HCT116 (cell line): ENCODE data around the gene ELL2. TPM values are rescaled to one million over a fixed set of nuclear protein-coding genes. Genes with fewer than 3 reads are reported as not detected.

Experiments used
- ATAC-seq: fragments of 200-7000 bp; cut with Tn5 transposase; 2 replicates; pipeline ENCODE4 v1.9.1; 2020; ENCODE audit warnings: mild to moderate bottlenecking, moderate library complexity
- BruUV-seq: library from RNA; stranded (reverse); fragments of 400-500 nt; replicated peaks from 2 replicates; lab custom pipeline; 2021; lab: Mats Ljungman, UMichigan
- CTCF ChIA-PET: fragments of 300-600 bp; sonication (Branson Sonifier 250); formaldehyde crosslinking; loops from one replicate; lab custom pipeline; 2021; ENCODE audit warnings: antibody characterized with exemption; lab: Charles Lee
- POLR2A ChIA-PET: fragments of 300-600, 350-600 bp; sonication (Branson Sonifier 250); formaldehyde crosslinking; loops from one replicate; lab custom pipeline; 2021; ENCODE audit warnings: antibody characterized with exemption; lab: Charles Lee
- RAD21 ChIA-PET, 2 experiments: fragments of 300-600 bp; sonication (Branson Sonifier 250); formaldehyde crosslinking; loops; one replicate each; lab custom pipeline; 2023; ENCODE audit warnings: low total read pairs in 2 of 2; ENCODE audit not compliant: uncharacterized antibody in 2 of 2, unreplicated experiment in 2 of 2, low non-redundant PET in 1 of 2; lab: Charles Lee
- DNase-seq: peaks from one replicate; pipeline ENCODE4 v3.0.0-alpha.2; 2010; ENCODE audit warnings: low read depth, low spot score
- H2AFZ ChIP-seq: fragments of 200-600 bp; shearing (Covaris generic), sonication (generic); 2 replicates; pipeline ENCODE4 v1.6.1; 2017; ENCODE audit warnings: low read depth, mixed run types, mixed read lengths, antibody characterized with exemption, low read length; ENCODE audit not compliant: poor library complexity, severe bottlenecking
- H3K27ac ChIP-seq: 2 replicates; pipeline ENCODE4 v1.5.1; 2012; ENCODE audit warnings: low read depth, low read length
- H3K27me3 ChIP-seq: fragments of 200-600 bp; sonication (generic); 2 replicates; pipeline ENCODE4 v1.6.1; 2016; ENCODE audit warnings: mixed run types, low read length, mixed read lengths; ENCODE audit not compliant: insufficient read depth
- H3K36me3 ChIP-seq, 2 experiments: fragments of 200-500 bp in 1 of 2; fragments of 200-600 bp in 1 of 2; sonication (Bioruptor generic) in 1 of 2; sonication (generic) in 1 of 2; 2 replicates each; pipeline versions ENCODE4 v1.5.1 to v1.6.1; 2014 to 2016; ENCODE audit warnings: low read length in 2 of 2, inconsistent platforms in 1 of 2, mixed read lengths in 1 of 2, mixed run types in 1 of 2; ENCODE audit not compliant: insufficient read depth in 2 of 2, control insufficient read depth in 1 of 2
- H3K4me1 ChIP-seq, 2 experiments: fragments of 200-600 bp in 1 of 2; sonication (generic) in 1 of 2; 2 replicates each; pipeline versions ENCODE4 v1.5.1 to v1.6.1; 2012 to 2017; ENCODE audit warnings: low read length in 2 of 2, inconsistent platforms in 1 of 2, mild to moderate bottlenecking in 1 of 2, mixed read lengths in 1 of 2, mixed run types in 1 of 2, moderate library complexity in 1 of 2; ENCODE audit not compliant: insufficient read depth in 2 of 2, control insufficient read depth in 1 of 2
- H3K4me2 ChIP-seq: fragments of 200-600 bp; sonication (generic); 2 replicates; pipeline ENCODE4 v1.6.1; 2017; ENCODE audit warnings: mixed run types, low read length, mixed read lengths
- H3K4me3 ChIP-seq, 2 experiments: fragments of 200-600 bp in 1 of 2; sonication (generic) in 1 of 2; replicated peaks in 1 of 2; 2 replicates each; pipeline ENCODE4 v1.5.1; 2011 to 2016; ENCODE audit warnings: low read length in 2 of 2, control low read depth in 1 of 2, low read depth in 1 of 2, mild to moderate bottlenecking in 1 of 2, mixed read lengths in 1 of 2, mixed run types in 1 of 2
- H3K79me2 ChIP-seq: fragments of 200-600 bp; sonication (generic); 2 replicates; pipeline ENCODE4 v1.6.1; 2017; ENCODE audit warnings: mild to moderate bottlenecking, mixed run types, low read length, moderate library complexity, mixed read lengths; ENCODE audit not compliant: insufficient read depth
- H3K9ac ChIP-seq: fragments of 200-600 bp; sonication (generic); 2 replicates; pipeline ENCODE4 v1.6.1; 2016; ENCODE audit warnings: low read length, mixed read lengths
- H3K9me2 ChIP-seq: fragments of 200-600 bp; sonication (generic), shearing (Covaris generic); 2 replicates; pipeline ENCODE4 v1.6.1; 2017; ENCODE audit warnings: mixed run types, mild to moderate bottlenecking, moderate library complexity; ENCODE audit not compliant: insufficient read depth
- H3K9me3 ChIP-seq, 2 experiments: fragments of 200-500 bp in 1 of 2; fragments of 200-600 bp in 1 of 2; sonication (Bioruptor generic) in 1 of 2; sonication (generic) in 1 of 2; 2 replicates each; pipeline ENCODE4 v1.6.1; 2014 to 2017; ENCODE audit warnings: low read length in 2 of 2, mixed read lengths in 2 of 2, inconsistent platforms in 1 of 2, low read depth in 1 of 2, mild to moderate bottlenecking in 1 of 2, mixed run types in 1 of 2, moderate library complexity in 1 of 2; ENCODE audit not compliant: control insufficient read depth in 1 of 2, insufficient read depth in 1 of 2
- H4K20me1 ChIP-seq: fragments of 200-600 bp; sonication (generic), shearing (Covaris generic); 2 replicates; pipeline ENCODE4 v1.6.1; 2017; ENCODE audit warnings: mixed run types, mild to moderate bottlenecking, moderate library complexity; ENCODE audit not compliant: insufficient read depth
- CTCF ChIP-seq, 3 experiments: fragments of 200-600 bp in 1 of 3; sonication (generic) in 1 of 3; IDR thresholded peaks in 2 of 3; conservative IDR thresholded peaks in 1 of 3; 2 replicates each; pipeline ENCODE4 v1.5.1; 2012 to 2017; ENCODE audit warnings: low read depth in 2 of 3, low read length in 2 of 3, antibody characterized with exemption in 1 of 3, borderline replicate concordance in 1 of 3, control low read depth in 1 of 3, mild to moderate bottlenecking in 1 of 3, mixed read lengths in 1 of 3, mixed run types in 1 of 3, moderate library complexity in 1 of 3; ENCODE audit not compliant: insufficient read depth in 1 of 3
- EGR1 ChIP-seq: IDR thresholded peaks from 2 replicates; pipeline ENCODE4 v1.6.1; 2012; ENCODE audit warnings: low read depth
- ELF1 ChIP-seq: IDR thresholded peaks from 2 replicates; pipeline ENCODE4 v1.6.1; 2012; ENCODE audit warnings: low read depth, borderline replicate concordance
- EZH2 ChIP-seq: fragments of 200-600 bp; sonication (generic); IDR thresholded peaks from 2 replicates; pipeline ENCODE4 v1.6.1; 2017; ENCODE audit warnings: antibody characterized with exemption, mixed run types
- FOSL1 ChIP-seq: IDR thresholded peaks from 2 replicates; pipeline ENCODE4 v1.6.1; 2012; ENCODE audit warnings: low read depth
- JUND ChIP-seq: IDR thresholded peaks from 2 replicates; pipeline ENCODE4 v1.6.1; 2012
- MAX ChIP-seq: IDR thresholded peaks from 2 replicates; pipeline ENCODE4 v1.6.1; 2012
- POLR2A ChIP-seq: IDR thresholded peaks from 2 replicates; pipeline ENCODE4 v1.7.0; 2011; ENCODE audit warnings: borderline replicate concordance; ENCODE audit not compliant: insufficient read depth, insufficient read length; ENCODE audit errors: extremely low read depth
- POLR2AphosphoS5 ChIP-seq: IDR thresholded peaks from 2 replicates; pipeline ENCODE4 v1.6.1; 2011; ENCODE audit warnings: mild to moderate bottlenecking, low read depth, low read length, moderate library complexity
- RAD21 ChIP-seq: IDR thresholded peaks from 2 replicates; pipeline ENCODE4 v1.6.1; 2012; ENCODE audit warnings: low read depth, mild to moderate bottlenecking
- SIN3A ChIP-seq: IDR thresholded peaks from 2 replicates; pipeline ENCODE4 v1.6.1; 2012; ENCODE audit warnings: low read depth
- SP1 ChIP-seq: IDR thresholded peaks from 2 replicates; pipeline ENCODE4 v1.6.1; 2012; ENCODE audit warnings: low read depth
- SRF ChIP-seq: IDR thresholded peaks from 2 replicates; pipeline ENCODE4 v1.6.1; 2012; ENCODE audit warnings: low read depth
- TCF7L2 ChIP-seq: IDR thresholded peaks from 2 replicates; pipeline ENCODE4 v1.7.0; 2011; ENCODE audit warnings: borderline replicate concordance, inconsistent platforms; ENCODE audit not compliant: insufficient read depth, insufficient read length; ENCODE audit errors: extremely low read depth
- YY1 ChIP-seq: IDR thresholded peaks from 2 replicates; pipeline ENCODE4 v1.6.1; 2011; ENCODE audit warnings: low read length, low read depth, moderate library complexity, mild to moderate bottlenecking; ENCODE audit not compliant: insufficient replicate concordance; ENCODE audit errors: extremely low read depth
- ZFX ChIP-seq: fragments of 450-650 bp; IDR thresholded peaks from 2 replicates; pipeline ENCODE4 v1.6.1; 2017
- ZNF274 ChIP-seq: fragments of 200-500 bp; sonication (Bioruptor generic); IDR thresholded peaks from 2 replicates; pipeline ENCODE4 v1.6.1; 2014; ENCODE audit warnings: mild to moderate bottlenecking, low read depth, low read length, inconsistent platforms
- intact Hi-C: fragments of 100-400 bp; cut with micrococcal nuclease; formaldehyde crosslinking; loops from 2 replicates; pipeline ENCODE4 v1.10.0; 2022
- total RNA-seq: library from RNA; stranded (reverse); gene quantifications from one replicate; pipeline ENCODE4 v1.2.1, GENCODE V29; 2021; ENCODE audit not compliant: unreplicated experiment
- TF ChIP-seq, protein P1 (sequence below): IDR thresholded peaks from 2 replicates; pipeline ENCODE4 v1.6.1; 2012
- TF ChIP-seq, protein P2 (sequence below): IDR thresholded peaks from 2 replicates; pipeline ENCODE4 v1.6.1; 2011; ENCODE audit warnings: mild to moderate bottlenecking, low read length, moderate library complexity; ENCODE audit not compliant: insufficient replicate concordance; ENCODE audit errors: extremely low read depth
- TF ChIP-seq, protein P3 (sequence below): IDR thresholded peaks from 2 replicates; pipeline ENCODE4 v1.6.1; 2012; ENCODE audit warnings: low read depth

Gene ELL2
- total RNA-seq, 1 experiment from 2014 or later, result 29.8 TPM

GRCh38 chr5:96007051-96007450 is 45.4 kb upstream of the ELL2 start:
- intact Hi-C loops, result no loop called here

More at GRCh38 chr5:96007051-96007450, 45.4 kb upstream of the ELL2 start:
- TF ChIP-seq, protein P1, sequence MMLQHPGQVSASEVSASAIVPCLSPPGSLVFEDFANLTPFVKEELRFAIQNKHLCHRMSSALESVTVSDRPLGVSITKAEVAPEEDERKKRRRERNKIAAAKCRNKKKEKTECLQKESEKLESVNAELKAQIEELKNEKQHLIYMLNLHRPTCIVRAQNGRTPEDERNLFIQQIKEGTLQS, result no peak
- TF ChIP-seq SIN3A, result no peak
- no peak for TF ChIP-seq CTCF (IDR thresholded peaks at IDR 0.05 in 2 of 3, conservative IDR thresholded peaks at IDR 0.05 in 1 of 3; ENCODE audit: borderline replicate concordance in 1 of 3, insufficient read depth in 1 of 3, low read depth in 2 of 3, low read length in 2 of 3)
- TF ChIP-seq ZNF274, result no peak
- TF ChIP-seq, protein P2, sequence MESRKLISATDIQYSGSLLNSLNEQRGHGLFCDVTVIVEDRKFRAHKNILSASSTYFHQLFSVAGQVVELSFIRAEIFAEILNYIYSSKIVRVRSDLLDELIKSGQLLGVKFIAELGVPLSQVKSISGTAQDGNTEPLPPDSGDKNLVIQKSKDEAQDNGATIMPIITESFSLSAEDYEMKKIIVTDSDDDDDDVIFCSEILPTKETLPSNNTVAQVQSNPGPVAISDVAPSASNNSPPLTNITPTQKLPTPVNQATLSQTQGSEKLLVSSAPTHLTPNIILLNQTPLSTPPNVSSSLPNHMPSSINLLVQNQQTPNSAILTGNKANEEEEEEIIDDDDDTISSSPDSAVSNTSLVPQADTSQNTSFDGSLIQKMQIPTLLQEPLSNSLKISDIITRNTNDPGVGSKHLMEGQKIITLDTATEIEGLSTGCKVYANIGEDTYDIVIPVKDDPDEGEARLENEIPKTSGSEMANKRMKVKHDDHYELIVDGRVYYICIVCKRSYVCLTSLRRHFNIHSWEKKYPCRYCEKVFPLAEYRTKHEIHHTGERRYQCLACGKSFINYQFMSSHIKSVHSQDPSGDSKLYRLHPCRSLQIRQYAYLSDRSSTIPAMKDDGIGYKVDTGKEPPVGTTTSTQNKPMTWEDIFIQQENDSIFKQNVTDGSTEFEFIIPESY, result no peak
- no peak for TF ChIP-seq ZFX
- TF ChIP-seq RAD21, result no peak
- no peak for TF ChIP-seq FOSL1
- no peak for TF ChIP-seq POLR2AphosphoS5
- TF ChIP-seq MAX, result no peak
- no peak for TF ChIP-seq ELF1
- TF ChIP-seq, protein P3, sequence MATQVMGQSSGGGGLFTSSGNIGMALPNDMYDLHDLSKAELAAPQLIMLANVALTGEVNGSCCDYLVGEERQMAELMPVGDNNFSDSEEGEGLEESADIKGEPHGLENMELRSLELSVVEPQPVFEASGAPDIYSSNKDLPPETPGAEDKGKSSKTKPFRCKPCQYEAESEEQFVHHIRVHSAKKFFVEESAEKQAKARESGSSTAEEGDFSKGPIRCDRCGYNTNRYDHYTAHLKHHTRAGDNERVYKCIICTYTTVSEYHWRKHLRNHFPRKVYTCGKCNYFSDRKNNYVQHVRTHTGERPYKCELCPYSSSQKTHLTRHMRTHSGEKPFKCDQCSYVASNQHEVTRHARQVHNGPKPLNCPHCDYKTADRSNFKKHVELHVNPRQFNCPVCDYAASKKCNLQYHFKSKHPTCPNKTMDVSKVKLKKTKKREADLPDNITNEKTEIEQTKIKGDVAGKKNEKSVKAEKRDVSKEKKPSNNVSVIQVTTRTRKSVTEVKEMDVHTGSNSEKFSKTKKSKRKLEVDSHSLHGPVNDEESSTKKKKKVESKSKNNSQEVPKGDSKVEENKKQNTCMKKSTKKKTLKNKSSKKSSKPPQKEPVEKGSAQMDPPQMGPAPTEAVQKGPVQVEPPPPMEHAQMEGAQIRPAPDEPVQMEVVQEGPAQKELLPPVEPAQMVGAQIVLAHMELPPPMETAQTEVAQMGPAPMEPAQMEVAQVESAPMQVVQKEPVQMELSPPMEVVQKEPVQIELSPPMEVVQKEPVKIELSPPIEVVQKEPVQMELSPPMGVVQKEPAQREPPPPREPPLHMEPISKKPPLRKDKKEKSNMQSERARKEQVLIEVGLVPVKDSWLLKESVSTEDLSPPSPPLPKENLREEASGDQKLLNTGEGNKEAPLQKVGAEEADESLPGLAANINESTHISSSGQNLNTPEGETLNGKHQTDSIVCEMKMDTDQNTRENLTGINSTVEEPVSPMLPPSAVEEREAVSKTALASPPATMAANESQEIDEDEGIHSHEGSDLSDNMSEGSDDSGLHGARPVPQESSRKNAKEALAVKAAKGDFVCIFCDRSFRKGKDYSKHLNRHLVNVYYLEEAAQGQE, result no peak
- TF ChIP-seq SP1, result no peak
- TF ChIP-seq JUND, result no peak
- no peak for TF ChIP-seq SRF
- no peak for TF ChIP-seq POLR2A
- no peak for TF ChIP-seq EZH2
- no peak for TF ChIP-seq YY1
- TF ChIP-seq TCF7L2, result no peak
- TF ChIP-seq EGR1, result no peak
- Histone ChIP-seq H3K4me2 (no peak overlapping the region), H3K9ac (no peak overlapping the region), H3K36me3 (no peaks in the 10 kb centered on the region), H3K9me2 (no peaks in the 10 kb centered on the region), H3K9me3 (no peaks in the 10 kb centered on the region), H4K20me1 (no peaks in the 10 kb centered on the region), H3K4me3 (no peak overlapping the region), H3K27me3 (no peaks in the 10 kb centered on the region), H2AFZ (no peak overlapping the region), H3K27ac (no peak overlapping the region), H3K79me2 (no peaks in the 10 kb centered on the region), H3K4me1 (no peaks in the 10 kb centered on the region)
- ChIA-PET POLR2A (no interaction called here), CTCF (no interaction called here), RAD21 (no interaction called here)
- DNase-seq (no peak), ATAC-seq (no peak)
- no TSS peak for BruUV-seq
